Keratinocyte (primary cell): Measurements from ENCODE around the gene MARS1. TPM values are rescaled to one million over a fixed set of nuclear protein-coding genes. Genes with fewer than 3 reads are reported as not detected.

Source experiments
- DNase-seq: peaks from one replicate; pipeline ENCODE4 v3.0.0-alpha.2; 2011; ENCODE audit warnings: low read depth, missing footprints, low spot score
- FAIRE-seq: peaks from 2 replicates; lab custom pipeline; 2011; peaks lifted over from hg19 to GRCh38; lab: Jason Lieb, UNC
- H2AFZ ChIP-seq: 2 replicates; pipeline ENCODE4 v1.6.0; 2012; ENCODE audit warnings: low read length, control low read depth, inconsistent platforms; ENCODE audit not compliant: control insufficient read depth
- H3K27ac ChIP-seq: 2 replicates; pipeline ENCODE4 v1.5.1; 2011; ENCODE audit warnings: low read length; ENCODE audit not compliant: control insufficient read depth, insufficient read depth
- H3K27me3 ChIP-seq: 3 replicates; pipeline ENCODE4 v1.6.0; 2011; ENCODE audit warnings: low read length; ENCODE audit not compliant: control insufficient read depth, insufficient read depth; ENCODE audit errors: extremely low read depth
- H3K36me3 ChIP-seq, 2 experiments: 2 replicates in 1 of 2; 3 replicates in 1 of 2; pipeline ENCODE4 v1.5.1; 2011; ENCODE audit warnings: low read length in 2 of 2, mild to moderate bottlenecking in 1 of 2; ENCODE audit not compliant: control insufficient read depth in 2 of 2, insufficient read depth in 2 of 2; ENCODE audit errors: extremely low read depth in 1 of 2
- H3K4me1 ChIP-seq: 3 replicates; pipeline ENCODE4 v1.5.1; 2011; ENCODE audit warnings: low read length; ENCODE audit not compliant: control insufficient read depth, insufficient read depth; ENCODE audit errors: extremely low read depth
- H3K4me2 ChIP-seq: 3 replicates; pipeline ENCODE4 v1.6.0; 2011; ENCODE audit warnings: low read depth, low read length; ENCODE audit not compliant: control insufficient read depth, insufficient read depth; ENCODE audit errors: extremely low read depth
- H3K4me3 ChIP-seq, 3 experiments: fragments of 200-600 bp in 1 of 3; sonication (generic) in 1 of 3; 2 replicates in 2 of 3; 3 replicates in 1 of 3; pipeline ENCODE4 v1.5.1; 2011 to 2016; ENCODE audit warnings: low read length in 3 of 3, mild to moderate bottlenecking in 3 of 3, control low read depth in 2 of 3, inconsistent platforms in 1 of 3, low read depth in 1 of 3, mixed read lengths in 1 of 3, mixed run types in 1 of 3, moderate library complexity in 1 of 3; ENCODE audit not compliant: control insufficient read depth in 2 of 3, insufficient read depth in 2 of 3; ENCODE audit errors: extremely low read depth in 1 of 3
- H3K79me2 ChIP-seq: 2 replicates; pipeline ENCODE4 v1.6.0; 2012; ENCODE audit warnings: low read length; ENCODE audit not compliant: control insufficient read depth, insufficient read depth
- H3K9ac ChIP-seq: 3 replicates; pipeline ENCODE4 v1.6.0; 2011; ENCODE audit warnings: low read length; ENCODE audit not compliant: control insufficient read depth, insufficient read depth; ENCODE audit errors: extremely low read depth
- H3K9me1 ChIP-seq: 3 replicates; pipeline ENCODE4 v1.6.0; 2011; ENCODE audit warnings: low read length; ENCODE audit not compliant: control insufficient read depth, insufficient read depth; ENCODE audit errors: extremely low read depth
- H3K9me3 ChIP-seq: 2 replicates; pipeline ENCODE4 v1.5.1; 2012; ENCODE audit warnings: low read depth, low read length; ENCODE audit not compliant: control insufficient read depth
- H4K20me1 ChIP-seq: 3 replicates; pipeline ENCODE4 v1.6.0; 2011; ENCODE audit warnings: low read length; ENCODE audit not compliant: control insufficient read depth, insufficient read depth; ENCODE audit errors: extremely low read depth
- EZH2 ChIP-seq: IDR thresholded peaks from one replicate; pipeline ENCODE4 v1.6.1; 2012; ENCODE audit warnings: inconsistent platforms, mild to moderate bottlenecking, low read length, moderate library complexity
- dilution Hi-C: fragments of 300-500 bp; cut with MboI; formaldehyde crosslinking; loops from one replicate; pipeline ENCODE4 v1.7.0; 2020; ENCODE audit warnings: low sequenced_read_pairs; ENCODE audit not compliant: extremely low pct_ligation_motif_present
- polyA plus RNA-seq, 5 experiments: library from polyadenylated mRNA; depleted of rRNA in 3 of 5; stranded (reverse) in 3 of 5; stranded (forward) in 1 of 5; unstranded in 1 of 5; fragments of >200 nt; gene quantifications; 1 replicate in 1 of 5; 2 replicates in 3 of 5; 3 replicates in 1 of 5; pipeline versions ENCODE4 v1.2.1 to v1.2.3, GENCODE V29; 2011 to 2012; ENCODE audit warnings: missing spikeins in 2 of 5, low read depth in 1 of 5, low replicate concordance in 1 of 5
- TF ChIP-seq, protein P1 (sequence below), 3 experiments: IDR thresholded peaks in 1 of 3; conservative IDR thresholded peaks in 1 of 3; optimal IDR thresholded peaks in 1 of 3; 2 replicates in 2 of 3; 3 replicates in 1 of 3; pipeline versions ENCODE3 to v1.5.1; 2011; ENCODE audit warnings: low read length in 3 of 3, mild to moderate bottlenecking in 3 of 3, moderate library complexity in 2 of 3, control low read depth in 1 of 3, inconsistent platforms in 1 of 3; ENCODE audit not compliant: insufficient read depth in 2 of 3; ENCODE audit errors: extremely low read depth in 1 of 3

Gene MARS1
- polyA plus RNA-seq, 1 donor (not counting 4 experiments of a cell fraction or from before 2014, with no cell fraction given), result 125 TPM

DNA sequence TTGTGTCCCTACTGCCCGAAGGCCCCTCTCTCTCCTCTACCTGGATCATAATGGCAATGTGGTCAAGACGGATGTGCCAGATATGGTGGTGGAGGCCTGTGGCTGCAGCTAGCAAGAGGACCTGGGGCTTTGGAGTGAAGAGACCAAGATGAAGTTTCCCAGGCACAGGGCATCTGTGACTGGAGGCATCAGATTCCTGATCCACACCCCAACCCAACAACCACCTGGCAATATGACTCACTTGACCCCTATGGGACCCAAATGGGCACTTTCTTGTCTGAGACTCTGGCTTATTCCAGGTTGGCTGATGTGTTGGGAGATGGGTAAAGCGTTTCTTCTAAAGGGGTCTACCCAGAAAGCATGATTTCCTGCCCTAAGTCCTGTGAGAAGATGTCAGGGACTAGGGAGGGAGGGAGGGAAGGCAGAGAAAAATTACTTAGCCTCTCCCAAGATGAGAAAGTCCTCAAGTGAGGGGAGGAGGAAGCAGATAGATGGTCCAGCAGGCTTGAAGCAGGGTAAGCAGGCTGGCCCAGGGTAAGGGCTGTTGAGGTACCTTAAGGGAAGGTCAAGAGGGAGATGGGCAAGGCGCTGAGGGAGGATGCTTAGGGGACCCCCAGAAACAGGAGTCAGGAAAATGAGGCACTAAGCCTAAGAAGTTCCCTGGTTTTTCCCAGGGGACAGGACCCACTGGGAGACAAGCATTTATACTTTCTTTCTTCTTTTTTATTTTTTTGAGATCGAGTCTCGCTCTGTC, 31.0 kb upstream of the MARS1 start:
- Histone ChIP-seq H3K9ac (no peak overlapping the region), H3K79me2 (no peaks in the 10 kb centered on the region), H3K27ac (no peak overlapping the region), H4K20me1 (no peaks in the 10 kb centered on the region), H2AFZ (no peak overlapping the region), H3K9me1 (no peaks in the 10 kb centered on the region), H3K4me2 (no peak overlapping the region), H3K4me3 (no peak overlapping the region), H3K36me3 (no peaks in the 10 kb centered on the region), H3K27me3 (peaks cover 10% of the 10 kb centered on the region), H3K4me1 (peaks cover 40% of the 10 kb centered on the region), H3K9me3 (no peaks in the 10 kb centered on the region)
- TF ChIP-seq, protein P1, sequence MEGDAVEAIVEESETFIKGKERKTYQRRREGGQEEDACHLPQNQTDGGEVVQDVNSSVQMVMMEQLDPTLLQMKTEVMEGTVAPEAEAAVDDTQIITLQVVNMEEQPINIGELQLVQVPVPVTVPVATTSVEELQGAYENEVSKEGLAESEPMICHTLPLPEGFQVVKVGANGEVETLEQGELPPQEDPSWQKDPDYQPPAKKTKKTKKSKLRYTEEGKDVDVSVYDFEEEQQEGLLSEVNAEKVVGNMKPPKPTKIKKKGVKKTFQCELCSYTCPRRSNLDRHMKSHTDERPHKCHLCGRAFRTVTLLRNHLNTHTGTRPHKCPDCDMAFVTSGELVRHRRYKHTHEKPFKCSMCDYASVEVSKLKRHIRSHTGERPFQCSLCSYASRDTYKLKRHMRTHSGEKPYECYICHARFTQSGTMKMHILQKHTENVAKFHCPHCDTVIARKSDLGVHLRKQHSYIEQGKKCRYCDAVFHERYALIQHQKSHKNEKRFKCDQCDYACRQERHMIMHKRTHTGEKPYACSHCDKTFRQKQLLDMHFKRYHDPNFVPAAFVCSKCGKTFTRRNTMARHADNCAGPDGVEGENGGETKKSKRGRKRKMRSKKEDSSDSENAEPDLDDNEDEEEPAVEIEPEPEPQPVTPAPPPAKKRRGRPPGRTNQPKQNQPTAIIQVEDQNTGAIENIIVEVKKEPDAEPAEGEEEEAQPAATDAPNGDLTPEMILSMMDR (optimal IDR thresholded peaks at IDR 0.05 in 1 of 3, IDR thresholded peaks at IDR 0.05 in 1 of 3, conservative IDR thresholded peaks at IDR 0.05 in 1 of 3; ENCODE audit: extremely low read depth in 1 of 3, insufficient read depth in 2 of 3, low read length in 3 of 3), result no peak
- TF ChIP-seq EZH2, result no peak
- FAIRE-seq (no peak), DNase-seq (no peak)
- dilution Hi-C loops, result no loop called here

DNA sequence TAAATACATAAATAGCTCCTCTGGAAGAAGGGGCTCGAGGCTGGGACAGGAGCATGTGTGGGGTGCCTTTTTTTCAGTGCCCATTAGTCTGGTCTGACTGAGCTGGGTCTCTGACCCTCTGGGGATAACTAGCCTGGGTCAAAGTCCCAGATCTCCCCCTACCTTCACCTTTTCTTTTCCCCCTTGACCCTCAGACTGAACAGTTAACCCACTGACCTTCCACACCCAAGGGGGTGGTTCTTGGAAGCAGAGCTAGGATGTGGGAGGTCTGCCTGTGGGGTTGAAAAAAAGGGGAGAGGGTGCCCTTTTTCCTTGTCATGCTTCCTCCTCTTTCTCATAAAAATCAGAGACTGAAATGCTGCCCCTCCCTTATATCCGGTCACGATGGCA, 29.2 kb upstream of the MARS1 start:
- dilution Hi-C loops, result no loop called here

More for the DNA sequence above, 29.2 kb upstream of the MARS1 start:
- Histone ChIP-seq H3K4me3 (peak overlapping the region; percentile 50 to 96 (median 94)), H3K79me2 (no peaks in the 10 kb centered on the region), H3K4me1 (peaks cover 44% of the 10 kb centered on the region), H3K27me3 (peaks cover 12% of the 10 kb centered on the region), H3K9me3 (no peaks in the 10 kb centered on the region), H3K9ac (peak overlapping the region; percentile 76), H2AFZ (peak overlapping the region; percentile 97), H3K36me3 (no peaks in the 10 kb centered on the region), H4K20me1 (no peaks in the 10 kb centered on the region), H3K4me2 (peak overlapping the region; percentile 93), H3K9me1 (no peaks in the 10 kb centered on the region), H3K27ac (peak overlapping the region; percentile 91)
- FAIRE-seq, result no peak
- no peak for DNase-seq
- TF ChIP-seq EZH2, result no peak
- TF ChIP-seq, protein P1 (optimal IDR thresholded peaks at IDR 0.05 in 1 of 3, IDR thresholded peaks at IDR 0.05 in 1 of 3, conservative IDR thresholded peaks at IDR 0.05 in 1 of 3; ENCODE audit: extremely low read depth in 1 of 3, insufficient read depth in 2 of 3, low read length in 3 of 3), result no peak
